ENCODE measurements around the gene CHN2. TPM values are rescaled to one million over a fixed set of nuclear protein-coding genes. Genes with fewer than 3 reads are reported as not detected.

Gene CHN2
- total RNA-seq, 4 donors from 2014 or later, result 5.6 to 36.7 (median 16.8) TPM

GRCh38 chr7:29414216-29414615, 219.6 kb downstream of the CHN2 start:
- H3K27me3 ChIP-seq, result no peaks in the 10 kb centered on the region
- H3K4me1 ChIP-seq, result peaks cover 0 to 13% (median 5%) of the 10 kb centered on the region in 4 donors
- 89 to 95% methylated on average over 4 to 10 of the region's 10 CpGs for WGBS, 2 donors (ENCODE audit: low coverage in 1 of 2)
- H3K9me3 ChIP-seq, result no peaks in the 10 kb centered on the region
- no peaks in the 10 kb centered on the region for H3K36me3 ChIP-seq
- no peak overlapping the region for H3K27ac ChIP-seq
- TF ChIP-seq EP300 (IDR thresholded peaks at IDR 0.05; ENCODE audit: low read depth) (no peak), POLR2A (IDR thresholded peaks at IDR 0.05) (no peak), POLR2AphosphoS5 (IDR thresholded peaks at IDR 0.05) (no peak), CTCF (IDR thresholded peaks at IDR 0.05) (no peak)
- DNase-seq, result no peak
- in situ Hi-C loops (cut with MboI; ENCODE audit: low pct_ligation_motif_present in 1 of 4, low pct_unique_long_range_greater_than_20kb in 1 of 4, low sequenced_read_pairs in 3 of 4) (loop anchor here in 1 of 4 donors (25.0 kb wide), 1 partner anchor 227 kb away; the partner anchor contains the start of gene CHN2), intact Hi-C loops (cut with DNase I; ENCODE audit: low total_unique reads) (no loop called here)
- H3K4me3 ChIP-seq, result no peak overlapping the region

GRCh38 chr7:29415215-29415614, 220.6 kb downstream of the CHN2 start:
- DNase-seq, result no peak
- H3K4me3 ChIP-seq, result no peak overlapping the region
- no peaks in the 10 kb centered on the region for H3K27me3 ChIP-seq
- H3K4me1 ChIP-seq, result peaks cover 0 to 13% (median 5%) of the 10 kb centered on the region in 4 donors
- TF ChIP-seq EP300 (IDR thresholded peaks at IDR 0.05; ENCODE audit: low read depth) (no peak), POLR2A (IDR thresholded peaks at IDR 0.05) (no peak), POLR2AphosphoS5 (IDR thresholded peaks at IDR 0.05) (no peak), CTCF (IDR thresholded peaks at IDR 0.05) (no peak)
- H3K27ac ChIP-seq, result no peak overlapping the region
- in situ Hi-C loops (cut with MboI; ENCODE audit: low pct_ligation_motif_present in 1 of 4, low pct_unique_long_range_greater_than_20kb in 1 of 4, low sequenced_read_pairs in 3 of 4) (loop anchor here in 1 of 4 donors (25.0 kb wide), 1 partner anchor 228 kb away; the partner anchor contains the start of gene CHN2), intact Hi-C loops (cut with DNase I; ENCODE audit: low total_unique reads) (no loop called here)
- H3K36me3 ChIP-seq, result no peaks in the 10 kb centered on the region
- 87 to 92% methylated on average over 5 of the region's 5 CpGs for WGBS, 2 donors (ENCODE audit: low coverage in 1 of 2)
- no peaks in the 10 kb centered on the region for H3K9me3 ChIP-seq

GRCh38 chr7:29416276-29416937, 221.8 kb downstream of the CHN2 start:
- WGBS, 2 donors (ENCODE audit: low coverage in 1 of 2), result 83 to 88% methylated on average over 4 to 10 of the region's 10 CpGs
- no peaks in the 10 kb centered on the region for H3K9me3 ChIP-seq
- H3K27me3 ChIP-seq, result no peaks in the 10 kb centered on the region
- TF ChIP-seq POLR2AphosphoS5 (IDR thresholded peaks at IDR 0.05), result no peak
- TF ChIP-seq EP300 (IDR thresholded peaks at IDR 0.05; ENCODE audit: low read depth), result no peak
- no peak for TF ChIP-seq POLR2A (IDR thresholded peaks at IDR 0.05)
- TF ChIP-seq CTCF (IDR thresholded peaks at IDR 0.05), result no peak
- no peak overlapping the region for H3K4me3 ChIP-seq
- no peak for DNase-seq
- H3K4me1 ChIP-seq, result peaks cover 0 to 13% (median 5%) of the 10 kb centered on the region in 4 donors
- intact Hi-C loops (cut with DNase I; ENCODE audit: low total_unique reads) (no loop called here), in situ Hi-C loops (cut with MboI; ENCODE audit: low pct_ligation_motif_present in 1 of 4, low pct_unique_long_range_greater_than_20kb in 1 of 4, low sequenced_read_pairs in 3 of 4) (loop anchor here in 1 of 4 donors (25.0 kb wide), 1 partner anchor 229 kb away; the partner anchor contains the start of gene CHN2)
- H3K27ac ChIP-seq, result no peak overlapping the region
- H3K36me3 ChIP-seq, result no peaks in the 10 kb centered on the region

GRCh38 chr7:29416938-29417305, 222.3 kb downstream of the CHN2 start:
- intact Hi-C loops (cut with DNase I; ENCODE audit: low total_unique reads), result no loop called here
- H3K9me3 ChIP-seq, result no peaks in the 10 kb centered on the region
- in situ Hi-C loops (cut with MboI; ENCODE audit: low pct_ligation_motif_present in 1 of 4, low pct_unique_long_range_greater_than_20kb in 1 of 4, low sequenced_read_pairs in 3 of 4), result loop anchor here in 1 of 4 donors (25.0 kb wide), 1 partner anchor 230 kb away; the partner anchor contains the start of gene CHN2
- TF ChIP-seq POLR2AphosphoS5 (IDR thresholded peaks at IDR 0.05), result no peak
- no peak for TF ChIP-seq EP300 (IDR thresholded peaks at IDR 0.05; ENCODE audit: low read depth)
- TF ChIP-seq CTCF (IDR thresholded peaks at IDR 0.05), result no peak
- no peak for TF ChIP-seq POLR2A (IDR thresholded peaks at IDR 0.05)
- 96 to 97% methylated on average over 5 to 9 of the region's 9 CpGs for WGBS, 2 donors (ENCODE audit: low coverage in 1 of 2)
- no peak for DNase-seq
- no peak overlapping the region for H3K27ac ChIP-seq
- no peak overlapping the region for H3K4me3 ChIP-seq
- H3K4me1 ChIP-seq, result peaks cover 0 to 13% (median 5%) of the 10 kb centered on the region in 4 donors
- H3K27me3 ChIP-seq, result no peaks in the 10 kb centered on the region
- H3K36me3 ChIP-seq, result no peaks in the 10 kb centered on the region

Measured in transverse colon (tissue), 4 donors.